Tibial artery (tissue), 4 donors: ENCODE results near the gene AP2A2.

Experiments
- DNase-seq, 2 donors: peaks; one replicate each; pipeline ENCODE4 v3.0.0-alpha.2; 2019
- H3K27ac ChIP-seq, 2 donors: fragments of 200-600 bp; sonication (generic) in 1 of 2; 1 replicate in 1 of 2; 2 replicates in 1 of 2; pipeline ENCODE4 v1.5.1; 2018 to 2019; ENCODE audit warnings: mild to moderate bottlenecking in 1 of 2
- H3K27me3 ChIP-seq, 2 donors: fragments of 200-600 bp; sonication (generic) in 1 of 2; one replicate each; pipeline versions ENCODE4 v1.5.1 to v1.6.0; 2016 to 2019
- H3K36me3 ChIP-seq, 3 donors: fragments of 200-600 bp; sonication (generic) in 2 of 3; one replicate each; pipeline ENCODE4 v1.5.1; 2016 to 2019; ENCODE audit warnings: mild to moderate bottlenecking in 2 of 3
- H3K4me1 ChIP-seq, 4 donors: fragments of 200-600 bp; sonication (generic) in 2 of 4; 1 replicate in 3 of 4; 2 replicates in 1 of 4; pipeline ENCODE4 v1.5.1; 2016 to 2019
- H3K4me3 ChIP-seq, 2 donors: fragments of 200-600 bp; sonication (generic) in 1 of 2; 1 replicate in 1 of 2; 2 replicates in 1 of 2; pipeline ENCODE4 v1.5.1; 2018 to 2019; ENCODE audit warnings: mild to moderate bottlenecking in 2 of 2
- H3K9me3 ChIP-seq, 3 donors: fragments of 200-600 bp; sonication (generic) in 1 of 3; one replicate each; pipeline ENCODE4 v1.5.1; 2016 to 2019
- intact Hi-C: fragments of 100-400 bp; cut with DNase I; formaldehyde crosslinking; loops from one replicate; pipeline ENCODE4 v1.15.0; 2023; ENCODE audit warnings: low total_unique reads
- TF ChIP-seq, protein P1 (sequence below), 2 experiments: fragments of 200-600 bp in 1 of 2; fragments of 450-650 bp in 1 of 2; IDR thresholded peaks; one replicate each; pipeline ENCODE4 v1.5.1; 2017 to 2019; ENCODE audit warnings: antibody characterized with exemption in 2 of 2, mild to moderate bottlenecking in 1 of 2, moderate library complexity in 1 of 2

The AP2A2 gene

DNA sequence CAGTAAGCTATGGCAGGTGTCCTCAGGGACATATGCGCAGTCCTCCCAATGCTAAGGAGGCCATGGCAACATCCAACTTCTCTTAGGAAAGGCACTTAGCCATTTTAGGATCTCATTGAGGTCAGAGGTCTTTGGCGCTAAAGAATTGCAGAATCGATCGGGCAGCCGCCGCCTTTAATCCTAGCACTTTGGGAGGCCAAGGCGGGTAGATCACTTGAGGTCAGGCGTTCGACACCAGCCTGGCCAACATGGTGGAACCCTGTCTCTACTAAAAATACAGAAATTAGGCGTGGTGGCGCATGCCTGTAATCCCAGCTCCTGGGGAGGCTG lies 13.8 kb upstream of the AP2A2 start:
- Histone ChIP-seq H3K9me3 (no peaks in the 10 kb centered on the region), H3K4me3 (peak overlapping the region in 1 of 2 donors; percentile 86), H3K36me3 (no peaks in the 10 kb centered on the region), H3K27ac (peak overlapping the region; percentile 91 to 93), H3K4me1 (peaks cover 0 to 24% (median 14%) of the 10 kb centered on the region in 4 donors), H3K27me3 (no peaks in the 10 kb centered on the region)
- intact Hi-C loops = no loop called here
- no peak for DNase-seq
- TF ChIP-seq, protein P1, sequence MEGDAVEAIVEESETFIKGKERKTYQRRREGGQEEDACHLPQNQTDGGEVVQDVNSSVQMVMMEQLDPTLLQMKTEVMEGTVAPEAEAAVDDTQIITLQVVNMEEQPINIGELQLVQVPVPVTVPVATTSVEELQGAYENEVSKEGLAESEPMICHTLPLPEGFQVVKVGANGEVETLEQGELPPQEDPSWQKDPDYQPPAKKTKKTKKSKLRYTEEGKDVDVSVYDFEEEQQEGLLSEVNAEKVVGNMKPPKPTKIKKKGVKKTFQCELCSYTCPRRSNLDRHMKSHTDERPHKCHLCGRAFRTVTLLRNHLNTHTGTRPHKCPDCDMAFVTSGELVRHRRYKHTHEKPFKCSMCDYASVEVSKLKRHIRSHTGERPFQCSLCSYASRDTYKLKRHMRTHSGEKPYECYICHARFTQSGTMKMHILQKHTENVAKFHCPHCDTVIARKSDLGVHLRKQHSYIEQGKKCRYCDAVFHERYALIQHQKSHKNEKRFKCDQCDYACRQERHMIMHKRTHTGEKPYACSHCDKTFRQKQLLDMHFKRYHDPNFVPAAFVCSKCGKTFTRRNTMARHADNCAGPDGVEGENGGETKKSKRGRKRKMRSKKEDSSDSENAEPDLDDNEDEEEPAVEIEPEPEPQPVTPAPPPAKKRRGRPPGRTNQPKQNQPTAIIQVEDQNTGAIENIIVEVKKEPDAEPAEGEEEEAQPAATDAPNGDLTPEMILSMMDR (IDR thresholded peaks at IDR 0.05) = no peak

DNA sequence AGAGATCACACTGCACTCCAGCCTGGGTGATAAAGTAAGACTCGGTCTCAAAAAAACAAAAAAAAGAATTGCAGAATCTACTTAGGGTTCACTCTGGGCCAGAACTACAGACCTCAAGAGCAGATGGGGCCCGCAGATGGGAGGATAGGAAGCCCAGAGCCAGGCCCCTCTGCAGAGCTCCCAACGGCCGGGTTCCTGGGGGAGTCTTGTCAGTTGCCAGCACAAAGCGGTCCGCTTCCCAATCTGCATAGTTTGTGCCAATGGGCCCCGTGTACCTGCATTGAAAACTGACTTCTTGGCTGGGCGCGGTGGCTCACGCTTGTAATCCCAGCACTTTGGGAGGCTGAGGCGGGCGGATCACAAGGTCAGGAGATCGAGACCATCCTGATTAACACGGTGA lies 13.4 kb upstream of the AP2A2 start:
- Histone ChIP-seq H3K9me3 (no peaks in the 10 kb centered on the region), H3K27me3 (no peaks in the 10 kb centered on the region), H3K4me3 (no peak overlapping the region), H3K4me1 (peaks cover 0 to 24% (median 14%) of the 10 kb centered on the region in 4 donors), H3K36me3 (no peaks in the 10 kb centered on the region), H3K27ac (no peak overlapping the region)
- intact Hi-C loops = no loop called here
- TF ChIP-seq, protein P1 (IDR thresholded peaks at IDR 0.05) = no peak
- no peak for DNase-seq

DNA sequence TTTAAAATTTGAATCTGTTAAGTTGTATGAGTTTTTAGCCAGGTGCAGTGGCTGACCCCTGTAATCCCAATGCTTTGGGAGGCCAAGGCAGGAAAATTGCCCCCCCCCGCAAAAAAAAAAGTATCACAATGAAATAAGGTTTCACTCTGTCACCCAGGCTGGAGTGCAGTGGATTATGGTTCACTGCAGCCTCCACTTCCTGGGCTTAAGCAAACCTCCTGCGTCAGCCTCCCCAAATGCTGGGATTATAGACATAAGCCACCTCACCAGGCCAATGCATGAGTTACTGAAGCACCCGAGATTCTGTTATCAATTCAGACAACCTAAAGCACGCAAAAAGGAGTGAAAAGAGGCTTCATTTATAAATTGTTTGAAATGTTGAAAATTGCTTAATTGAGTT lies 12.6 kb upstream of the AP2A2 start:
- TF ChIP-seq, protein P1 (IDR thresholded peaks at IDR 0.05) = no peak
- H3K4me3 ChIP-seq = no peak overlapping the region
- no peaks in the 10 kb centered on the region for H3K9me3 ChIP-seq
- intact Hi-C loops = no loop called here
- no peaks in the 10 kb centered on the region for H3K36me3 ChIP-seq
- no peak overlapping the region for H3K27ac ChIP-seq
- no peaks in the 10 kb centered on the region for H3K27me3 ChIP-seq
- DNase-seq = no peak
- H3K4me1 ChIP-seq = peaks cover 0 to 24% (median 14%) of the 10 kb centered on the region in 4 donors

DNA sequence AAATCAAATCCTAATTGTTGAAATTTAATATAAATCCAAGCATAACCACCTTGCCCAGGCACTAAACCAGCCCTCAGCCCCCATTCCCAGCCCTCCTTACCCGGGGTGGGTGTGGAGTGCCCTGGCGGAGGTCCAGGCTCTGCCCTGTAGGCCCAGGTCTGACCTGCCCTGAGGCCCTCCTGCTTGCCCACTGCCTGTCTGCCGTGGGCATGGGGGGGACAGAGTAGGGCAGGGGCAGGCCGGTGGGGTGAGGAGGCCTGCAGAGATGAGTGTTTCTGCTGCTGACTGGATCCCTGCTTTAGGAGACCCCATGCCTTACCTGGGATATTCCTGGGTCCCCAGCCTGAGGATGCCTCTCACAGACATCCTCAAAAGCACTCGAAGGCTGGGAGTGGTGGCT lies 11.5 kb upstream of the AP2A2 start:
- Histone ChIP-seq H3K4me3 (no peak overlapping the region), H3K36me3 (no peaks in the 10 kb centered on the region), H3K9me3 (no peaks in the 10 kb centered on the region), H3K27me3 (no peaks in the 10 kb centered on the region), H3K4me1 (peaks cover 0 to 18% (median 15%) of the 10 kb centered on the region in 4 donors), H3K27ac (no peak overlapping the region)
- intact Hi-C loops = no loop called here
- no peak for DNase-seq
- TF ChIP-seq, protein P1 (IDR thresholded peaks at IDR 0.05) = no peak

DNA sequence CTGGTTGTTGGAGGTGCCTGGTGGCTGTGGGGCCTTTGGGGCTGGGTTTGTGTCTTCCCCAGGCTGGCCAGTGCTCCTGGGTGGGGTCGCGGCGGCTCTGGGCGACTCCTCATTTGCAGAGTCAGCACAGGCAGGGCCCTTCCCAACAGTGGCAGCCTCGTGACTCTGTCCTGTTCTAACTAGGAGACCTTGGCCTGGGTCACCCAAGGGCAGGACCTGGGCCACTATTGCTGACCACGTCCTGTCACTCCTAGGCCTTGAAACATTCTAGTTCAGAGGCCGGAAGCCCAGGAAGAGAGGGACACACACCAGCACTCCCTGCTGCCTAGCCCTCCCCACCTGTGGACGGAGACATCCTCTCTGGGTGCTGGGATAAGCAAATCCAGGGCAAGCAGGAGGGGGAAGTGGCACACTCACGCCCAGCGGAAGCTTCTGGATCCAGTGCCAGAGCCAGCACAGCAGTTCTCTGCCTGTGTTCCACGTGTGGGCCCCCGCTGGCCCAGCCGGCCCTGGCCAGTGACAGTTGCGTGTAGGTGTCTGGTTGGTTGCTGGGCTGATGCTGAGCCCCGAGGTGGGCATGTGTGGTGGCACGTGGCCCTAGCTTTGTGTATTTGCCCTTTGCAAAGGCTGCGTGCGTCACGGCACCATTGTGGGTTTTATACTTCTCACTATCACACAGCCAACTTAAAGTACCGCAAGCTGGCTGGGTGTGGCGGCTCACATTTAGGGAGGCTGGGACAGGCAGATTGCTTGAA lies 10.7 kb upstream of the AP2A2 start:
- intact Hi-C loops = no loop called here
- no peak overlapping the region for H3K27ac ChIP-seq
- DNase-seq = peak; percentile 81 to 84

More for the DNA sequence above, 10.7 kb upstream of the AP2A2 start:
- Histone ChIP-seq H3K4me3 (no peak overlapping the region), H3K27me3 (no peaks in the 10 kb centered on the region), H3K9me3 (no peaks in the 10 kb centered on the region), H3K36me3 (no peaks in the 10 kb centered on the region), H3K4me1 (peaks cover 0 to 12% (median 10%) of the 10 kb centered on the region in 4 donors)
- TF ChIP-seq, protein P1 (IDR thresholded peaks at IDR 0.05) = no peak
